ENCODE results near the gene IARS1.

The IARS1 gene

GRCh38 chr9:92293452-92294296 lies at the start of gene IARS1:
Gene IARS1 (minus strand): TSS chr9:92293697. CDS start chr9:92289419, 4,278 bp downstream.
- DNase-seq, result peak; percentile 97

- DNase-seq, result no peak
These were observed 49.5 kb upstream of the IARS1 start for GRCh38 chr9:92342825-92343488.

GRCh38 chr9:92341578-92341977 lies 48.1 kb upstream of the IARS1 start:
- no peak for DNase-seq

GRCh38 chr9:92333282-92333634 lies 39.8 kb upstream of the IARS1 start:
- no peak for DNase-seq

- DNase-seq, result no peak
These were observed 39.2 kb upstream of the IARS1 start for GRCh38 chr9:92332577-92333281.

- no peak for DNase-seq
These were observed 34.7 kb upstream of the IARS1 start for GRCh38 chr9:92328225-92328624.

GRCh38 chr9:92327283-92327850 lies 33.9 kb upstream of the IARS1 start:
- no peak for DNase-seq

GRCh38 chr9:92325991-92326500 lies 32.5 kb upstream of the IARS1 start:
- DNase-seq, result peak; percentile 68

GRCh38 chr9:92325269-92325990 lies 31.9 kb upstream of the IARS1 start, which contains the start of the genes CENPP and NOL8:
Gene CENPP (plus strand): TSS chr9:92325953.
Gene NOL8 (minus strand): TSS chr9:92325350. CDS start chr9:92324161, 1,189 bp downstream.
- DNase-seq, result peak; percentile 97

- no peak for DNase-seq
These were observed 31.4 kb upstream of the IARS1 start for GRCh38 chr9:92324889-92325268.

- no peak for DNase-seq
These were observed 30.9 kb upstream of the IARS1 start for GRCh38 chr9:92324431-92324830.

GRCh38 chr9:92315456-92315855 lies 22.0 kb upstream of the IARS1 start:
- DNase-seq, result no peak

- no peak for DNase-seq
These were observed 20.1 kb upstream of the IARS1 start for GRCh38 chr9:92313624-92314012.

GRCh38 chr9:92312887-92313623 lies 19.6 kb upstream of the IARS1 start:
- DNase-seq, result no peak

GRCh38 chr9:92310562-92310961 lies 17.1 kb upstream of the IARS1 start:
- DNase-seq, result no peak

GRCh38 chr9:92308893-92309292 lies 15.4 kb upstream of the IARS1 start:
- no peak for DNase-seq

- DNase-seq, result no peak
These were observed 7.4 kb upstream of the IARS1 start for GRCh38 chr9:92300936-92301335.

- no peak for DNase-seq
These were observed 5.6 kb upstream of the IARS1 start for GRCh38 chr9:92299116-92299515.

- DNase-seq, result no peak
These were observed 4.5 kb upstream of the IARS1 start for GRCh38 chr9:92298036-92298435.

- DNase-seq, result no peak
These were observed 4.1 kb upstream of the IARS1 start for GRCh38 chr9:92297611-92298010.

- no peak for DNase-seq
These were observed 2.3 kb upstream of the IARS1 start for GRCh38 chr9:92295827-92296258.
